ENCODE results near the gene DPP10.

DNA sequence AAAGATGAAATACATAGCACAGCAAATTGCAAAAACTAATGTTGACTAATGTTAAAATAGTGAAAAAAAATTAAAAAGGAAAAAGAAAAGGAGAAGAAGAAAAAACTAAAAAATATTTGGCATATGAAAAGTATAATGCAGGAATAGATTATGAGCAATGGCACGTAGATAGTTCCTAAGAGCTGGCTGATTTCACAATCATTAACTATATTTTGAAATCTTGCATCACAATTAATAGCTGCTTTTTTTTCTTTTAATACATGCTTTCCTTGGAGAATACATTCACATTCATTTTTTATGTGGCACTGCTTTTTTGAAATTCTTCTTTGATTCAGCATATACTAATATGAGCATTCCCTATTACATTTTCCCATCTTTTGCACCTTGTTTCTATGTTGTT lies 299.8 kb downstream of the DPP10 start:
- TF ChIP-seq POLR2A (IDR thresholded peaks at IDR 0.05), result no peak
- TF ChIP-seq, protein P1, sequence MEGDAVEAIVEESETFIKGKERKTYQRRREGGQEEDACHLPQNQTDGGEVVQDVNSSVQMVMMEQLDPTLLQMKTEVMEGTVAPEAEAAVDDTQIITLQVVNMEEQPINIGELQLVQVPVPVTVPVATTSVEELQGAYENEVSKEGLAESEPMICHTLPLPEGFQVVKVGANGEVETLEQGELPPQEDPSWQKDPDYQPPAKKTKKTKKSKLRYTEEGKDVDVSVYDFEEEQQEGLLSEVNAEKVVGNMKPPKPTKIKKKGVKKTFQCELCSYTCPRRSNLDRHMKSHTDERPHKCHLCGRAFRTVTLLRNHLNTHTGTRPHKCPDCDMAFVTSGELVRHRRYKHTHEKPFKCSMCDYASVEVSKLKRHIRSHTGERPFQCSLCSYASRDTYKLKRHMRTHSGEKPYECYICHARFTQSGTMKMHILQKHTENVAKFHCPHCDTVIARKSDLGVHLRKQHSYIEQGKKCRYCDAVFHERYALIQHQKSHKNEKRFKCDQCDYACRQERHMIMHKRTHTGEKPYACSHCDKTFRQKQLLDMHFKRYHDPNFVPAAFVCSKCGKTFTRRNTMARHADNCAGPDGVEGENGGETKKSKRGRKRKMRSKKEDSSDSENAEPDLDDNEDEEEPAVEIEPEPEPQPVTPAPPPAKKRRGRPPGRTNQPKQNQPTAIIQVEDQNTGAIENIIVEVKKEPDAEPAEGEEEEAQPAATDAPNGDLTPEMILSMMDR (IDR thresholded peaks at IDR 0.05), result no peak
